GM12891 (cell line): ENCODE results near the gene TCEA2.
"Not testable (repeated sequence)": the region's sequence is repeated elsewhere in the genome, so short reads cannot be mapped to it uniquely, and the experiment has no call there.

ENCODE experiments used
- DNase-seq: peaks from one replicate; pipeline ENCODE4 v3.0.0; 2011; ENCODE audit warnings: low spot score; ENCODE audit not compliant: insufficient read length
- FAIRE-seq: peaks from 2 replicates; lab custom pipeline; 2011; peaks lifted over from hg19 to GRCh38; lab: Jason Lieb, UNC
- PAX5 ChIP-seq: IDR thresholded peaks from 2 replicates; pipeline ENCODE4 v1.6.1; 2011; ENCODE audit warnings: low read length, moderate library complexity, mild to moderate bottlenecking; ENCODE audit not compliant: insufficient read depth, severe bottlenecking
- POLR2A ChIP-seq: IDR thresholded peaks from 2 replicates; pipeline ENCODE4 v1.6.1; 2011; ENCODE audit warnings: low read depth, low read length, control low read depth
- POLR2AphosphoS5 ChIP-seq: IDR thresholded peaks from 2 replicates; pipeline ENCODE4 v1.6.1; 2011; ENCODE audit warnings: low read depth, low read length, control low read depth
- POU2F2 ChIP-seq: IDR thresholded peaks from 2 replicates; pipeline ENCODE4 v1.6.1; 2011; ENCODE audit warnings: low read depth, mild to moderate bottlenecking, control low read depth, low read length, moderate library complexity
- SPI1 ChIP-seq: IDR thresholded peaks from 2 replicates; pipeline ENCODE4 v1.6.1; 2011; ENCODE audit warnings: low read depth, low read length, control low read depth
- TAF1 ChIP-seq: IDR thresholded peaks from 2 replicates; pipeline ENCODE4 v1.6.1; 2011; ENCODE audit warnings: low read depth, low read length, control low read depth

The TCEA2 gene

DNA sequence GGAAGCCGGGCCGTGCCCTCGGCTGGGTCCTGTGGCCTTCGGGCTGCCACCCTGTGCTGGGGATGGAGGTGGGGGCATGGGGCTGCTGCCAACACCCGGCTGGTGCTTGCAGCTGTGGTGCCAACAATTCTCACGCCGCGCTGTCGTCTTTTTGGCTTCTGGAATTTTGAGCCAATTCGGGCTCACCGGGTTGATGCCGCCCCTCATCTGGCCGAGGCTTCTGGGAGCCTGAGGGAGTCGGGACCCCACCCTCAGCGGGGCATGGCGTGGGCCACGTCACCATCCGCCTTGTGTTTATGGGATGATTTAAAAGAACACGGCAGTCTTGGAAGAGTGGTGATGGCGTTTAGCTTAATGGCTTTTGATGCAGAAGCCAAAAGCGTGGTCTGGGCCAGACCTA, 53.0 kb downstream of the TCEA2 start:
- TF ChIP-seq PAX5 = no peak
- TF ChIP-seq POLR2AphosphoS5 = no peak
- TF ChIP-seq POU2F2 = no peak
- TF ChIP-seq TAF1 = no peak
- TF ChIP-seq POLR2A = no peak
- no peak for TF ChIP-seq SPI1
- DNase-seq (no peak), FAIRE-seq (no peak)

DNA sequence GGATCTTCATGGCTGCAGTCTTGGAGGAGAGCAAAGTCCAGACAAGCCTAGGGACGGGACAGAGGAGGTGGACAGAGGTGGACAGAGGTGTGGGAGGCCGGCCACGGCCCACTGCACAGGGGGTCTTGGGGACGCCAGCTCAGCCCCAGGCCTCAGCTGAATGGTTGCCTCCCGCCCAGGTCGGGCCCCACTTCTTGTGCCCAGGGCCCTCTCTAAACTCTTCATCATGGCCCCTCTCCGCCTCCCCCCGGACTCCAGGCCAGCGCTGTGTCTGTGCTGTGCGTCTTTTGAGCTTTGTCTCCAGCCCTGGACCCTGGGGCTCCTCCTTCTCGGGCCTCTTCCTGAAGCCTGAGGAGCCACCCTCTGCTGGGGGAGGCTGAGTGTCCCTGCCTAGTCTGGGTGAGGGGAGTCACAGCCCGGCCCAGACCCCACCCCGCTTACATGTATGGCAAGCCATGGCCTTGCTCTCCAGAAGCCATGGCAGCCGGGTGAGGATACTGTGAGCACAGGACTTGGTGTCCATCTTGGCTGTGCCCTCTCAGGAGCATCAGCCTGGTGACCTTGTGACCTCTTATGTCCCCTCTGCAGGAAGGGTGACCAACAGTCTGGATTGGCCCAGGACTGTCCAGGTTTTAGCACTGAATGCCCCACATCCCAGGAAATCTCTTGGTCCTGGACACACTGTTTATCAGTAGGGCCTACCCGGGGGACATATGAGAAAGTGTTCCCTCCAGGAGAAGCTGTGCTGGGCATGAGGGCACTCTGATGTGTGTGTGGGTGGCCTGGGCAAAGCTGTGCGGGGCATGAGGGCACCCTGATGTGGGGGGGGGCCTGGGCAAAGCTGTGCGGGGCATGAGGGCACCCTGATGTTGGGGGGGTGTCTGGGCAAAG, 53.8 kb downstream of the TCEA2 start:
- no peak for TF ChIP-seq PAX5
- TF ChIP-seq POLR2AphosphoS5 = no peak
- no peak for TF ChIP-seq TAF1
- TF ChIP-seq POLR2A = no peak
- no peak for TF ChIP-seq POU2F2
- TF ChIP-seq SPI1 = no peak
- no peak for FAIRE-seq
- no peak for DNase-seq

DNA sequence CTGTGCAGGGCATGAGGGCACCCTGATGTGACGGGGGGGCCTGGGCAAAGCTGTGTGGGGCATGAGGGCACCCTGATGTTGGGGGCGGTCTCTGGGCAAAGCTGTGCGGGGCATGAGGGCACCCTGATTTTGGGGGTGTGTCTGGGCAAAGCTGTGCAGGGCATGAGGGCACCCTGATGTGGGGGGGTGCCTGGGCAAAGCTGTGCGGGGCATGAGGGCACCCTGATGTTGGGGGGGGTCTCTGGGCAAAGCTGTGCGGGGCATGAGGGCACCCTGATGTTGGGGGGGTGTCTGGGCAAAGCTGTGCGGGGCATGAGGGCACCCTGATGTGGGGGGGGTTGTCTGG, 54.4 kb downstream of the TCEA2 start:
- DNase-seq, FAIRE-seq: not testable (repeated sequence)

DNA sequence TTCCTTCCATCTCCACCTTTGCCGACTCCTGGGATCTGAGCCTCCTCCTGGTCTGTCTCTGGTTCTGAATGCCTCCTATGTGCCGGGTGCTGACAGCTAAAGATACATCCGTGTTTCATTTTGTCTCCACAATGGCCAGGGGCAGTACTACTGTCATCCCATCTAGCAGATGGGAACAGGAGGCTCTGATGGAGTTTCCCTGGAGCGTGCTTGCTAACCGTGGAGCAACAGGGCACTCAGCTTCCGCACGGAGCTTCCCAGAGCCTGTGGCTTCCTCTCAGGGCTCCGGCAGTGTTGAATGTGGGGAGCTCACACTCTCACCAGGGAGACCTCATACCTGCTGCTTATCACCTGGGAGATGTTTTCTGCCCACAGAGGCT, 56.3 kb downstream of the TCEA2 start:
- DNase-seq = no peak
- no peak for FAIRE-seq
- no peak for TF ChIP-seq SPI1
- TF ChIP-seq POLR2AphosphoS5 = no peak
- TF ChIP-seq POU2F2 = no peak
- TF ChIP-seq TAF1 = no peak
- TF ChIP-seq PAX5 = no peak
- no peak for TF ChIP-seq POLR2A

DNA sequence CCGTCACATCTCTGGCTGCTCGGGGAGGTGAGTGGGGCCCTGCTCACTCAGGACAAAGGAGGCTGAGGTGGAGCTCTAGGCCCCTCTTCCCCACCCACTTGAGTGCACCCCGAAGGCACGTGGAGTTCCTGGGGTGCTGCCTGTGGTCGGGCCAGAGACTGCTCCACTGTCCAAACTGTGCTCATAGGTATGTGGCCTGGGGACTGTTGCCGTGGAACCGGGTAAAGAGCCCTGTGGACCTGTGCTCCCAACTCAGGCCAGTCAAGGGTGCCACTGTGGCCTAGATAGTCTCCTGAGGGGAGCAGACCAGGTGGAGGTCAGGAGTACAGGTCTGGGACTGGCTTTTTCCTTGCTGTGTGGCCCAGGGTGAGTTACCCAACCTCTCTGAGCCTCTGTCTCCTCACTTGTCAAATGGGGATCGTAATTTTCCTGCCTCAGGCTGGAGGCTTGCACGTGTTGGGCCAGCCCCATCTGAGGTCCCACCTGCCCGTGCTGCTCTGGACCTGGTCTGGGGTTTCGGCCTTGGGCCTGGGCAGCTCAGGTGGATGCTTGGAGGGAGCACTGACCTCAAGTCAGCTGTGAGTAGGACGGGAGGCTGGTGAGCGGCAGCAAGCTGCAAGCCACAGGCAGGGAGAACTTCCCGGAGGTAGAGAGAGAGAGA, 56.8 kb downstream of the TCEA2 start:
- no peak for FAIRE-seq
- no peak for TF ChIP-seq SPI1
- no peak for TF ChIP-seq POU2F2
- TF ChIP-seq POLR2A = no peak
- TF ChIP-seq TAF1 = no peak
- TF ChIP-seq POLR2AphosphoS5 = no peak
- TF ChIP-seq PAX5 = no peak
- DNase-seq = no peak

GRCh38 chr20:64121586-64121985, 58.6 kb downstream of the TCEA2 start:
- no peak for FAIRE-seq
- no peak for TF ChIP-seq SPI1
- TF ChIP-seq POU2F2 = no peak
- no peak for TF ChIP-seq PAX5
- no peak for TF ChIP-seq TAF1
- TF ChIP-seq POLR2A = no peak
- no peak for TF ChIP-seq POLR2AphosphoS5
- no peak for DNase-seq
